ENCODE data around the gene VSNL1.
"Not testable (repeated sequence)": the region's sequence is repeated elsewhere in the genome, so short reads cannot be mapped to it uniquely, and the experiment has no call there.

The VSNL1 gene

DNA sequence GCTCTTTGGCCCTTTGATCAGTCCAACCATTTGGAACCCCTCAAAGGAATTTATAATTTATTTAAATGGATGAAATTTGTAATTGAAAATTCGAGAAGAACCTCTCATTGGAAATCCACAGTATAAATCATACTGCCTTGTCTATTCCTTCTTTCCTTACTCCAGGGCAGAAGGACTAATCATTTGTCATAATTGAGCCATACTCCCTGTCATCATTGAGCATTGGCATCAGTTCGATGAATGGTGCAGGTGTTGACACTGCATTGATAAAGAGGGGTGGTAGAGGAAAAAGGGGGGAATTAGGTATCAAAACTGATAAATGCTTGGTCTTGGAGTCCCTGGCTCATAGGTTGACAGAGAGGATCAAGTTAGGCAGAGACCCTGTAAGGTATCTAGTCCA lies 2.0 kb downstream of the VSNL1 start:
- DNase-seq (ENCODE audit: low read depth), result no peak

DNA sequence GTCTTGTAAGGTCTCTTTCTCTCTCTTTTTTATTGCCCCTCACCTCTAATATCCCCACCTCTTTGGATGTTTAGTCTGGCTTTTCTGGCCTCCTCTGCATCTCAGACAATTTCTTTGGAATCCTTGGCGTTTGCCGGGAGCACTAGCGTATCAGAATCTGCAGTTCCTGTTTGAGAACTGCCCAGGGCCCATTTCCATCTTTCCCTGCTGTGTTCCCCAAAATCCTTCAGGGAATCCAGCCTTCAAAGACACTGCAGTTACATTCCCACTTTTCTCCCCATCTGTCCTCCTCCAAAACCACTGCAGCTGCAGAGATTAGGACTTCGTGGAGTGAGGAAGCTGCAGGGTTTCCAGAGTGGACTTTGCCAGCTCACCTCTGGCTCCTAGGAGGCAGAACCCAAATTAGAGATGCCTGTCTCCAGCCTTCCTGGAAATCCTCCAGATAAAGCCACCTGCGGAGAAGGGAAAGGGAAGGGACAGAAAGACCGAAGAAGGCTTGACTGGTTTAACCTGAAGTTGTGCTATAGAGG lies 2.7 kb downstream of the VSNL1 start:
- DNase-seq (ENCODE audit: low read depth), result no peak

DNA sequence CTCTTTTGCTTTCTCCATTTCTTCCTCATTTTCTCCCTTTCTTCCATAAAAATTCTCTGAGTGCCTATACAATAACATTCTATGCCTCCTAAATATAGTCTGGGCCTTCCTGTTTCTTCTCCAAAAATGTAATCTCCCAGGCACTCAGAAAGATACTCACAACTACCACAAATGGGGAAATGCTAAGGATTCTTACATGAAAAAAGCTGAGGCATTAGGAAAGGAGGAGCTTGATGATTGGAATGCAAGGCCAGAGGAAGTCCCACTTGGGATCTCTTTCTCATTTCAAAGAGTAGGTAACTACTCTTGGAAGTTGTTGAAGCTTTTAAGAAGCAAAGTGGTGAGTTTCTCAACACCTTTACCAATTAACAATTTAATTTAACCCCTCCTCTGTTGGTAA lies 3.4 kb downstream of the VSNL1 start:
- DNase-seq (ENCODE audit: low read depth), result no peak

DNA sequence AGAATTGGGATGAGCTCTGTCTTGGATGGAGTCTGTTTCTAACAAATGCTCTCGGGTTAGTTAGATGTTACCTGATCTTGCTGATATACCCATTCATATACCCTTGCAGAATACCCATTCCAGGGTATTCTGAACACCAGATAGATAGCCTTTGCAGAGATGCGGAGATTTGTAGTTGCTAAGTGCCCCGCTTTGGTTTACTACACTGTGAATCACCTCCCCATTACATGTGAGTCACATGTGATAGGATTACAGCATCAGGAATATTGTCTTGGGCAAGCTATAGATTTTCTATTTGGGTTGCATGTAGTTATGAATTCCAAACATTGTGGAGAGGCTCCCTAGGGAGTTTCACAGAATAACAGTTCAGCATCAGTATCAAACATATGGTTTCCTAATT lies 3.8 kb downstream of the VSNL1 start:
- no peak for DNase-seq (ENCODE audit: low read depth)

DNA sequence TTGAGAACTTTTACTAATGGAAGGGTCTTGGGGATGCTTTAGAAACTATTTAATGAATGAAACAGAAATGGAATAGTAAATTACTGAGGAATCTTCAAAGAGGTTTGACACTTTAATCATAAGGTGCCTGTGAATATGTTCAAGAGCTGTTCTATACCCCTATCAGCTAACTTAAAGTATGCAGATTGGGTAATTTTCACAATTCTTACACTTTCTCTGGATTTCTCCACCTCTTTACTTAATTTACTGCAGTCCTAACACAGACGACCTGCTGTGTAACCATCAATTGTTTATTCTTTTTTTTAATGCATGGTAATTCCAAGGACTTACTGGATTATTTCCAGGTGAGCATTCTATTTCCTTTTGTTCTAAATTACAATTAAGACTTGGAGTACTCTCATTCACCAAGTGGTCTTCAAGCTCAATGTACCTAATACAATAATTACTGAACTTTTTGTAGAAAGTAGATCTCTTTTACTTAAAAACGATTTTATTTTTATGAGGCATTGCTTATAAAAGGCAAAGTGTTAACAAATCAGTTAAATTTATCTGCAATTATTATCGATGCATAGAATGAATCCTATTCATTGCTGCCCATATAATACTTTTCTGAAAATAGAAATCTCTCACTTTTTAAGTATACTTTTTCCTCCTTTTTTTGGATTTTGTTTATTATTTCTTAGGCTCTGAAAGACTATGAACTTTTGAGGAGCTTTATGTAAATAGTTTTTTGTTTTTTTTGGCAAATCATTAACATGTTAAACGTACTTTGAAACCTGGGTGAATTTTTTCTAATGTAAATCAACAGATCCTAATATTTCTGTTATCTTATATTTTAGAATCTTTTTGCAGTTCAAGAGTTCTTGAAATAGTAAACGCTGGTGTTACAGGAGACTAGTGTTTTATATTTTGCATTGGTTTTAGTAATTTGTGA lies 5.5 kb downstream of the VSNL1 start:
- DNase-seq (ENCODE audit: low read depth), result no peak

DNA sequence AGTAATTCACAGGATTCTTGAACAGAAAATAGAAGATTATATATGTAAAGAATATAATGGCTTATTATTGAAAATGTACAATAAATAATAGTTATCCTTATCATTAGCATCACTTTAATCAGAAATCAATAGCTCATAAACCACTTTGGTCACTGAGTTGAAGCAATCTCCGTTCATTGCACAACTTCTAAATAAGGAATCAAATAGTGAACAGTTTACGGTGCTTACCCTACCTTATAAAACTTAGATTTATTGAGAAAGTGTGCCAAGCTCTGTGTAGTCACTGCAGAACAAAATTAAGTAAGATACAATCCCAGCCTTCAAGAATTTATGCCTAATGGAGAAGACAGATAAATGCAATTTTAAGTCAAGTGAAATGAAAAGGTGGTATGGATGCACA lies 6.7 kb downstream of the VSNL1 start:
- DNase-seq (ENCODE audit: low read depth), result no peak

DNA sequence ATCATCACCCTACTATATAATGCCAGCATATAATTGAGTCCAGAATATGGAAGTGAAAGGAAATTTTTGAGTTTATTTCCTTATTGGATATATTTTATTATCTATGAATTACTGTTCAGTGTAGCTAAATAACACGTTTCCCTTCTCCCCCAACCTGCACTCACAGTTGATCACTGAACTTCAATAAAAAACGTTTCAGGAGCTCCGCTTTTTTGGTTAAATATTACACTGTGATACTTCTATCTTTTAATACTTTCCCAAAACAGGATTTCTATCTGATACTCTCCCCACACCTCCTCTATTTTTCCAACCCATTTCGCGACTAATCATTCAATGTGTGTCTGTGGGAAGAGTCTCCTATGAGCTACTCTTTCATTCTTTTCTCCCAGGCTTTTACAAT lies 7.2 kb downstream of the VSNL1 start:
- DNase-seq (ENCODE audit: low read depth), result no peak

DNA sequence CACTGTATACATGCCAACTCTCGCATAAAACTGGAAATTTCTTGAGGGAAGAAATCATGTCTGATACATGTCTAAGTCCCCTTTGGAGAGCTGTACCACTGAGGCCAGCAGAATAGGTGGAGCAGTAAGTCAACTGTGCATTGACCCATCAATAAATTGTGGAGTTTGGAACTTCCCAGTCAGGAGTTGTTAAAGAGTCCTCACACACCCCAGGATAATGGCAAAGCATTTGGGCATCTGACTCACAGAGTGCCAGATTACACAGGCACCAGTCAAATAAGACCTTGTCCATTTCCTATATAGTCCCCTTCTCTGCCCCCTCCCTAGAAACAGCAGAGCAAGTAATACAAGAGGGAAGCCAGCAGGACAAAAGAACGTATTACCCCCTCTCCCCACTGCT lies 10.4 kb downstream of the VSNL1 start:
- DNase-seq (ENCODE audit: low read depth), result no peak

DNA sequence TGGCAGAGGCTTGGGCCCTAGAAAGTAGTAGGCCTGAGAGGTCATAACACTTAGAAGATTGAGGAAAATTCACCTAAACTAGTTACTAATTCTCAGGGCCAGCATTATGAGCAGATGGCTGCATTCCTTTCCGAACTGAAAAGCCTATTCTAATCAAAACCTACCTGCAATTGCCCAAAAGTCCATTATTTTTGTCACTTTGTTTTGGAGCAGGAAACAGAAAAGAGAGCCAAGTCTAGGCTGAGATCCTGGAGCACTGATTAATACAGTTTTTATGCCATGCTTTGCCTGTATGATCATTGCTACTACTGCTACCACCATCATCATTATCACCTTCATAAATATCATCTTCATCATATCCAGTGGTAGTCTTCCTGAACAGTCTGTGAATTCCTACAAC lies 14.7 kb downstream of the VSNL1 start:
- DNase-seq (ENCODE audit: low read depth), result no peak

DNA sequence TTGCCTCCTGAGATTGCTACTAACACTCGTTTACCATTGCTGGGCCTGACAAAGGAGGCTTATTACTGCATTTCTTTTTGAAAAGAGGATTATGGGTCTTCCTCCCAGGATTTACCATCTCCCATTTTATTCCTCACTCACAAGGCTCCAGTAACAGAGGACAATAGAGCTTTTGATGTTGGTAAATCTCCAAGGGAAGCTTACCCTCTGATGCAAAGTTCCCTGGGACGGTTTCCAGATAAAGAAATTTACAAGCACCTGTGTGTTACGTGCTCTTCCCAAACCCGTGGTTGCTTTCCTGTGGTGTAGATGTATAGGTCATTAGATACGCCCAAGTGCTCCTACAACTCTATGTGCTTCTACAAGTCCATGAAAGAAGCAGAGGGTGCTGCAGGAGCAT lies 17.1 kb downstream of the VSNL1 start:
- DNase-seq (ENCODE audit: low read depth), result no peak

DNA sequence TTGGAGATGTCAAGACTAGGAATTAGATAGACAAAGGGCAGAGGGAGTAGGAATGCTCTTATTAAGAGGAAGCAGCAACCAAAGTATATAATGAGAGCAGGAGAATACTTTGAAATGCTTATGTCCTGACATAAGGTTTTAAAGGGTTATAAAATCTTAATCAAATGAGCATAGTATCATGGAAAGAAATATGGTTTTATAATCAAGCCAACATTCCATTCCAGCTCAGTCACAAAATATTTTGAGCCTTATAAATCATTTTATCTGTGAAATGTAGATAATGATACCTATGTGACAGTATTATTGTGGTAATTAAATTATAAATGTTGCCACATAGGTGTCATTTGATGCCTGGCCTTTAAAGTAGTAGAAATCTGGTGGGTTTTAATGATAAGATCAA lies 17.6 kb downstream of the VSNL1 start:
- no peak for DNase-seq (ENCODE audit: low read depth)

DNA sequence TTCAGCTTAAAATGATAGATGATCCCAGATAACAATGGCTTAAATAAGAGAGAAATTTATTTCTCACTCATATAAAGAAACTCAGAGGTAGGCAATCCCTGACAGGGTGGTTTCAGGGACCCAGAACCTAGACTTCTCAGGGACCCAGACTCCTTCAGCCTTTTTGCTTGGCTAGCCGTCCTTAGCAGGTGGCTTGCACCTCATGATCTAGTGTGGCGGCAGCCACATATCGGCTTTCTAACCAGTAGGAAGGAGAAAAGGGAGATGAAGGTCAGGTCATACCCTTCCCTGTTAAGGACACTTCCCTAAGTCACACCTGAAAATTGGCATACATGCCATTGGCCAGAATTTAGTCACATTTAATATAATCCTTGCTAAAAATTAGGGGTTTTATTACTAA lies 18.4 kb downstream of the VSNL1 start:
- no peak for DNase-seq (ENCODE audit: low read depth)

DNA sequence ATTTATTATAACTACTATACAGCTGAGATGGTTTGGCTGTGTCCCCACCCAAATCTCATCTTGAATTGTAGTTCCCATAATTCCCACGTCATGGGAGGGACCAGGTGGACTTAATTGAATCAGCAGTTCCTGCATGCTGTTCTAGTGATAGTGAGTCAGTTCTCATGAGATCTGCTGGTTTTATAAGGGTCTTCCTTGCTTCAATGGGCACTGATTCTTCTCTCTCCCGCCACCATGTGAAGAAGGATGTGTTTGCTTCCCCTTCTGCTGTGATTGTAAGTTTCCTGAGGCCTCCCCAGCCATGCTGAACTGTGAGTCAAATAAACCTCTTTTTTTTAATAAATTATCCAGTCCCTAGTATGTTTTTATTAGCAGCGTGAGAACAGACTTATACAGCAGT lies 25.2 kb downstream of the VSNL1 start:
- not testable (repeated sequence) for DNase-seq (ENCODE audit: low read depth)

DNA sequence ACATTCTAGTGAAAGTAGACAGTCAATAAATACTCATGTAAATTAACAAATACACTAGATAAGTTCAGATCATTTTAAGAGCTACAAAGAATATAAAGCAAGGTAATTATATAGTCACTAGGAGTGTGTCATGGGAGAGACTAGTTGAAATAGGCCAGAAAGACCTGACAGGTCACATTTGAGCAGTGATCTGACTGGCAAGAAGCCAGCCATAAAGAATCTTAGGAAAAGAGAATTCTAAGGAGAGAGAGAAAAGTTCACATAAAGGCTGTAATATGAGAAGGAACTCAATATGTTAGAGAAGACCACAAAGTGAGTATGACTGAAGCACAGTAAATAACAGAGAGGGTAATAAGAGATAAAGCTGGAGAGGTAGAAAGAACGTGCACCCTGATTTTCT lies 31.2 kb downstream of the VSNL1 start:
- no peak for DNase-seq (ENCODE audit: low read depth)

DNA sequence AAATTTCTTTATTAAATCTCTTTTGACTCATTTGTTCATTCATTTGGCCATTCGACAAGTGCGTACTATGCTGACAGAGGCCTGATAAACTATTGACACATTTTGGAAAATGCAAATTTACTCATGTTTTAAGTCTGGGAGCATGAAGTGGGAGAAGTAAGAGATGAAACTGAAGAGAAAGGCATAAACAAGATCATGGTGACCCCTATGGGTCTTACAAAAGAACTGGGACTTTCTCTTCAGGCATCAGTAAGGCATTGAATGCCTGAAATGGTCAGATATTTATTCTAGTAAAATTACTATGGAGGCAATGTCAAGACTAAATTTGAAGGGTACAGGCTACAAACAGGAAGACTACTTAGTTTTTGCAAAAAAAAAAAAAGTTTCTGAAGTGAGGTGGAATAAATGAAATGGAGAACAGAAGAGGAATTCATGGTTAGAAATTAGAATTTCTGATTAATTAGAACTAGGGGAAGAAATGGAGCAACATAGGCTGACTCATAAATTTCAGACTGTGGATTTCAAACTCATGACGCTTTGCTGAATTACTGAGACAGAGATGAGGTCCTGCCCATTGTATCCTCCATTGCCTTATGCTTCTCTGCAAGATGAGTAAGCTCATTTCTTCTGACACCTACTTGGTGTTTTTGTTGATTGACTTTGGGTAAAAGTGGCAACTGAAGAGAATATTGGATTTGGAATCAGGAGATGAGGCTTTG lies 32.7 kb downstream of the VSNL1 start:
- no peak for DNase-seq (ENCODE audit: low read depth)

DNA sequence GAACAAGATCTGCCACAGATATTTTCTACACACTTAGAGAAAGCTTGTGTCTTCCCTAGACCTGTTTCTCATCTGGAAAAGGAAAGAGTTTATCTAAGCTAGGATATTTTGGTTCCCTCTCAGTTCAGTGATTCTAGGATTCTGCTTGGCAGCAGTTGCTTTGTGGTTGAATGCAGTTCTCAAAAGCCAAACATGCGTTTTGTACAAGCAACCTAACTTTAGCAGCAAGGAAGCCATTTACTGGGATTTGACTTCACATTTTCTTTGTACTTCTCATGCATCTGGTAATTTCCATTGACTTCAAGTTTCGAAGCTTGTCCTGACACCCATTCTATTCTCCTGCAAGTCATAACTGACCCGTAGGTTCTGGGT lies 33.3 kb downstream of the VSNL1 start:
- DNase-seq (ENCODE audit: low read depth), result no peak

DNA sequence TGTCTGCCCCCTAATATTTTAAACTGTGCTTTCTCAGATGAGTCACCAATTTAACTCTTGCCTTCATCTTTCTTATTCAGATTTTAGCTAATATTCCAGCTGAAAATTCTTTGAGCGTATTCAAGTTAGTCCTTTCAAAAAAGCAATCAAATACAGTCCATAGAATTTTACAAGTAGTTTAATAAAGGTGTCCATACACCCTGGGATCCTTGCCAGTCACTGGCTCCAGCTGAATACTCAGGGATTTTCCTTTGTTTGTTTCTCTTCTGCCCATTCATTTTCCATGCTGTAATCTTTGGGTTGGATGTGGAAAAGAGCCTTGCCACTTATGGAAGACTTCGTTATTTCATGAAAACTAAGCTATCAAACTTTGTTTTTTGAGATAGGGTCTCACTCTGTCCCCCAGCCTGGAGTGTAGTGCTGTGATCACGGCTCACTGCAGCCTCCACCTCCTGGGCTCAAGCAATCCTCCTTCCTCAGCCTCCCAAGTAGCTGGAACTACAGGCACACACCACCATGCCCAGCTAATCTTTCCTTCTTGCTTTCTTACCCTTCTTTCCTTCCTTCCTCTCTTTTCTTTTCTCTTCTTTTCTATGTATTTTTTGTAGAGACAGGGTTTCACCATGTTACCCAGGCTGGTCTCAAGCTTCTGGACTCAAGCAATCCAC lies 34.0 kb downstream of the VSNL1 start:
- DNase-seq (ENCODE audit: low read depth), result no peak

DNA sequence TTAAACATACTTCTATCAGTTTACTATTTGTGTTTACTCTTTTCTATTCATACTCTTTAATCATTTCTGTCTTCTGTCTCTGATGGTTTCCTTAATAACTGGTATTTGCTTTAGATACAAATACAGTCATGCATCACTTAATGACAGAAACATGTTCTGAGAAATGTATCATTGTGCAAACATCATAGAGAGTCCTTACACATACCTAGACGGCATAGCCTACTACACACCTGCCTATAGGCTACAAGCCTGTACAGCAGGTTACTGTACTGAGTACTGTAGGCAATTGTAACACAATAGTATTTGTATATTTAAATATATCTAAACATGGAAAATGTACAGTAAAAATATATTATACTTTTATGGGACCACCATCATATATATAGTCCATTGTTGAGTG lies 36.3 kb downstream of the VSNL1 start:
- no peak for DNase-seq (ENCODE audit: low read depth)

DNA sequence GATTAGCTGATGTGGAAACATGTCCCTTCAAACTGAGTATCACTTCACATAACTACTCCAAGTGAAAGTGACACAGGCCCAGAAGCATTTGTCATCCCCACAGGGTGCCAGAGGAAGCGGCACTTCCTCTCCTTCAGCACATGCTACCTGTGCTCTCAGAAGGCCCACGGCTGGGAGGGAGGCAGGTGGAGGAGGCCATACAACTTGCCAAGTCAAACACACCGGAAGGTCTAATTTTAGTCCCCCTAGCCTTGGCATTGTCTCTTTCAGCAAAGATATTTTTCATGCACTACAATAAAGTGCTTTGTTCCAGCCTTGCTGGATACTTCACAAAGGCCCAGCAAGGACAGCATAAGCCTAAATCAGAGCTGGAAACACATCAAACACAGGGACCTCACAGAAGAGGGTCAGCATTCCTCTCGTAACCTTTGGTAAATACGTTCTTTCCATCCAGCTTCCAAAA lies 38.0 kb downstream of the VSNL1 start:
- DNase-seq (ENCODE audit: low read depth), result no peak

DNA sequence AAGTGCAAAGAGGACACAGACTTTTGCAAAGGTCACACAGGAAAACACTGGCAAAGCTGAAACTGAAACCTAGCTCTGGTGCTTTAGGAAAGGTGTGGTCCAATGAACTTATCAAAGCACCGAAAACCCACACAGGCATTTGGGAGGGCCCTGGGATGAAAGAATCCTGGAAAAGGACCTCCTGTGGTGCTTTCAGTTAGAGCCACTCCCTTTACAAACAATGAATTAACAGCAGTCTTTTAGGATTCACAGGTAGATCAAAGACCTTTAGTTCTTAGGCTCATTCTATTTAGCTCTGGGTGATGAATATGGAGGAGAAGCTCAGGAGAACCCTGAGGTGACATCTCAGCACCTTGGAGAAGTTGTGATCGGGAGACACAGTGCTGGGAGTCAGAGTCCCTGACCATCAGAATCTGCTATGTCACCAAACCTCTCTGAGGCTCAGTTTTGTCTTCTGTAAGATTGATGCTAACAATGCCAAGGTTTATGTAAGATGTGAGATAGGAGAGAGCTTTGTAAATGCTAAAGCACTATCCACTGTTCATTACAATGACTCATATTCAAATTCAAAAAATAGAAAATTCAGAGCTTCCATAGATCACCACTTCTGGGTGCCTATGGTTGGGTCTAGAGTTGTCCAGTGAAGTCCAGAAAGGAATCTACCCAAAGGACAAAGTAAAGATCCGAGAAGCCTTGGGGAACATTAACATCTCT lies 39.3 kb downstream of the VSNL1 start:
- DNase-seq (ENCODE audit: low read depth), result no peak

DNA sequence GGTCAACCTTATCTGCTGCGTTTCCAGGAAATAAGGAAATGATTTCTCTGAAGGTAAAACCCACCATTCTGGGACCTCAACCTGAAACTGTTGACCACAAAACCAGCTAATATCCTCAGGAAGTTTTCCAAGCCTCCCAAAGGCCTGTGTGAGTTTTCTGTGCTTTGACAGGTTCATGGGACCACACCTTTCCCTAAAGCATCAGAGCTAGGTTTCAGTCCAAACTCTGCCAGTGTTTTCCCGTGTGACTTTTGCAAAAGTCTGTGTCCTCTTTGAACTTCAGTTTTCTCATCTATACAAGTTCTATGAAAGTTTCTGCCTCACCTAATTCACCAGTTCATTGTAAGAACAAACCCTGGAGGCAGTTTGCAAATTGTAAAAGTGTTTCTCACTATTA lies 39.8 kb downstream of the VSNL1 start:
- DNase-seq (ENCODE audit: low read depth), result no peak

DNA sequence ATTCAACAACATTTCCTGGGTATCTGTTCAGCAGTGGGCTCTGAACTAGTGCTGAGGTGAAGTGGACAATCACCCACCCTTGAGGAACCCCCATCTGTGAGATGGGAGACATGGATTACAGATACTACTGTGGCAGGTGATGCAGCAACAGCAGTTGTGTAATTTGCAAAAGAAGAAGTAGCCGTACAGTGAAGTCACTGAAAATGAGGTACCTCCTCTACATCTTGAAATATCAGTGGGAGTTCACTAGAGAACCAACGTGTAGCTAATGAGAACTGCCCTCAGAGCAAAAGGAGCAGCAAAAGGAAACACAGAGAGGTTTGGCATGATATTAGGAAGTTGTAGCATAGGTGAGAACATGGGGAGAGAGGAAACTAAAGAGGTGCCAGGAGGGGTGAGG lies 41.3 kb downstream of the VSNL1 start:
- DNase-seq (ENCODE audit: low read depth), result no peak

Measured in GM04503 (cell line).